SH-SY5Y (cell line): ENCODE results near the gene C9.

Experiments used
- GATA2 ChIP-seq: IDR thresholded peaks from 2 replicates; pipeline ENCODE4 v1.6.1; 2011; ENCODE audit warnings: mild to moderate bottlenecking, low read depth, low read length
- GATA3 ChIP-seq: IDR thresholded peaks from 2 replicates; pipeline ENCODE4 v1.6.1; 2011; ENCODE audit warnings: low read depth, mild to moderate bottlenecking, low read length, moderate library complexity

GRCh38 chr5:39373791-39374190, 9.5 kb upstream of the C9 start:
- TF ChIP-seq GATA2 (no peak), GATA3 (no peak)
